ENCODE measurements around the gene EGFL7. TPM values are rescaled to one million over a fixed set of nuclear protein-coding genes. Genes with fewer than 3 reads are reported as not detected.

EGFL7 gene
- total and polyA plus RNA-seq, 12 donors, result 1.9 to 452 (median 79.5) TPM

GRCh38 chr9:136644593-136645351 lies 17.9 kb upstream of the EGFL7 start:
- TF ChIP-seq POLR2A (IDR thresholded peaks at IDR 0.05) (peak in 1 of 2 donors; percentile 25), CTCF (IDR thresholded peaks at IDR 0.05) (peak; percentile 79 to 94 (median 88))
- DNase-seq, result peak; percentile 55 to 82 (median 67)
- Histone ChIP-seq H3K4me1 (replicated peaks in 1 of 2) (peaks cover 5 to 28% of the 10 kb centered on the region in 2 donors), H3K9me3 (replicated peaks in 1 of 3) (no peaks in the 10 kb centered on the region), H3K36me3 (replicated peaks in 1 of 2) (no peaks in the 10 kb centered on the region), H3K27me3 (peaks cover 4% of the 10 kb centered on the region), H3K27ac (peak overlapping the region; percentile 43 to 90 (median 70)), H3K4me3 (peak overlapping the region in 2 of 4 donors; percentile 20 to 46)
- WGBS, 4 donors, result 8 to 16% (median 12%) methylated on average over 8 to 30 of the region's 30 CpGs
- intact Hi-C loops (cut with DNase I), result no loop called here

DNA sequence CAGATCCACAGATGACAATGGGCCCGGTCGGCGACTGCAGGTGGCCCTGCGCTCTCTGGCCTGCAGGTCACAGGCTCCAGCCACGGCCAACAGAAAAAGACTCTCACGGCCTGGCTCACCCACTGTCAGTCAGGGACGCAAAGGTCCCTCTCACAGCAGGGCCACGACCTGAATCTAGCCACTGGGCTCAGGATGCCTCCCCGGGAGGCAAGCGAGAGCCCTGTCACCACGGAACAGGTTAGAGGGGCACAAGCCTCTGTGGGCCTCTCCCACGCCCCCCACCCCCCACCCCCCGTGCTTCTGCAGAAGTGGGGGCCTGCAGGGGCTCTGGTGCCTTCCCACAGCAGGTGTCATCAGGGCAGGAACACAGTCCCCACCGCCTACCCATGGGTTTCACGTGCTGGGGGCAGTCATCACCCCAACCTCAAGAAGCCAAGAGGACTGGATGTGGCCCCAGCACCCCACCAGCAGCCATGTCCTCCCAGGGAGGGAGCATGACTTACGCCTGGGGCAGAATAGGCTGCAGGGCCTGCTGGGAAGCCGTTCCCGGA lies 17.3 kb upstream of the EGFL7 start:
- Histone ChIP-seq H3K9me3 (replicated peaks in 1 of 3) (no peaks in the 10 kb centered on the region), H3K36me3 (replicated peaks in 1 of 2) (no peaks in the 10 kb centered on the region), H3K27ac (peak overlapping the region in 4 of 5 donors; percentile 68 to 90 (median 72)), H3K27me3 (peaks cover 4% of the 10 kb centered on the region), H3K4me3 (peak overlapping the region in 1 of 4 donors; percentile 32), H3K4me1 (replicated peaks in 1 of 2) (peaks cover 5 to 28% of the 10 kb centered on the region in 2 donors)
- TF ChIP-seq CTCF (IDR thresholded peaks at IDR 0.05) (no peak), POLR2A (IDR thresholded peaks at IDR 0.05) (no peak)
- 33 to 67% (median 62%) methylated on average over 8 to 18 of the region's 18 CpGs; no CpG with 5 or more reads in 1 of the 4 donors for WGBS, 4 donors
- DNase-seq, result peak in 1 of 7 donors; percentile 9
- intact Hi-C loops (cut with DNase I), result no loop called here

- WGBS, 4 donors, result 39 to 63% (median 46%) methylated on average over 11 to 40 of the region's 40 CpGs
- Histone ChIP-seq H3K9me3 (replicated peaks in 1 of 3) (no peaks in the 10 kb centered on the region), H3K27ac (peak overlapping the region in 4 of 5 donors; percentile 68 to 90 (median 72)), H3K4me1 (replicated peaks in 1 of 2) (peaks cover 5 to 26% of the 10 kb centered on the region in 2 donors), H3K27me3 (peaks cover 4% of the 10 kb centered on the region), H3K36me3 (replicated peaks in 1 of 2) (no peaks in the 10 kb centered on the region), H3K4me3 (peak overlapping the region in 1 of 4 donors; percentile 32)
- peak in 5 of 7 donors; percentile 54 to 76 (median 62) for DNase-seq
- TF ChIP-seq POLR2A (IDR thresholded peaks at IDR 0.05) (no peak), CTCF (IDR thresholded peaks at IDR 0.05) (peak in 1 of 6 experiments; percentile 13)
- intact Hi-C loops (cut with DNase I), result no loop called here
Observed at GRCh38 chr9:136645903-136646754, 16.6 kb upstream of the EGFL7 start.

Measured in adrenal gland (tissue), 12 donors.